Spleen (tissue), 7 donors: Measurements from ENCODE around the gene BRSK2.

Experiments
- CTCF ChIP-seq, 11 experiments: fragments of 200-600 bp in 7 of 11; fragments of 450-650 bp in 4 of 11; sonication (generic) in 4 of 11; IDR thresholded peaks in 8 of 11; conservative IDR thresholded peaks in 3 of 11; 1 replicate in 7 of 11; 2 replicates in 4 of 11; pipeline versions ENCODE4 v1.4.0 to v1.8.0; 2016 to 2021; ENCODE audit warnings: antibody characterized with exemption in 11 of 11, inconsistent platforms in 4 of 11, mild to moderate bottlenecking in 1 of 11
- POLR2A ChIP-seq, 3 donors: fragments of 450-650 bp; IDR thresholded peaks; one replicate each; pipeline ENCODE4 v1.5.1; 2017; ENCODE audit warnings: antibody characterized with exemption in 3 of 3, mild to moderate bottlenecking in 1 of 3
- POLR2AphosphoS5 ChIP-seq, 3 donors: sonication (generic); formaldehyde crosslinking; IDR thresholded peaks; one replicate each; pipeline ENCODE4 v1.5.1; 2017; ENCODE audit warnings: antibody characterized with exemption in 3 of 3
- donor health status: DM: no; HTN: no; CAD: no; lungs with moderate emphysema.
- donor health status: DM: no; HTN: no; CAD: no.
- donor health status: DM: no; HTN: no; CAD: no.

GRCh38 chr11:1486054-1486825 is 96.5 kb downstream of the BRSK2 start, which contains the start of gene MOB2:
- TF ChIP-seq CTCF (IDR thresholded peaks at IDR 0.05 in 8 of 11, conservative IDR thresholded peaks at IDR 0.05 in 3 of 11) (no peak), POLR2A (IDR thresholded peaks at IDR 0.05) (no peak), POLR2AphosphoS5 (IDR thresholded peaks at IDR 0.05) (peak; percentile 10 to 75 (median 56))
